K562 (cell line): ENCODE data around the gene FAM83F. TPM values are rescaled to one million over a fixed set of nuclear protein-coding genes. Genes with fewer than 3 reads are reported as not detected.

Experiments
- DPF2 ChIP-seq: fragments of 450-650 bp; IDR thresholded peaks from 2 replicates; pipeline ENCODE4 v1.6.1; 2016
- EHMT2 ChIP-seq: fragments of 450-650 bp; IDR thresholded peaks from 2 replicates; pipeline ENCODE4 v1.6.1; 2018; ENCODE audit warnings: antibody characterized with exemption
- FOXK2 ChIP-seq, 2 experiments: fragments of 450-650 bp; IDR thresholded peaks in 1 of 2; conservative IDR thresholded peaks in 1 of 2; 2 replicates each; pipeline ENCODE4 v1.6.1; 2016; ENCODE audit warnings: low read depth in 2 of 2, mild to moderate bottlenecking in 1 of 2
- HMGN3 ChIP-seq: IDR thresholded peaks from 2 replicates; pipeline ENCODE4 v1.6.1; 2011; ENCODE audit warnings: borderline replicate concordance, low read depth, mild to moderate bottlenecking, mixed read lengths, low read length; ENCODE audit not compliant: insufficient read length; ENCODE audit errors: extremely low read depth
- MEF2A ChIP-seq: IDR thresholded peaks from 2 replicates; pipeline ENCODE4 v1.6.1; 2011; ENCODE audit warnings: low read depth, mild to moderate bottlenecking, low read length, moderate library complexity; ENCODE audit not compliant: control insufficient read depth
- NR3C1 ChIP-seq: sonication (generic); formaldehyde crosslinking; IDR thresholded peaks from 2 replicates; pipeline ENCODE4 v1.8.1; 2022; ENCODE audit warnings: missing genetic modification reagents
- PHF8 ChIP-seq: fragments of 200-600 bp; sonication (generic); IDR thresholded peaks from 2 replicates; pipeline ENCODE4 v1.6.1; 2012; ENCODE audit warnings: mixed run types, mild to moderate bottlenecking, inconsistent platforms, low read length, moderate library complexity, borderline replicate concordance
- SMARCB1 ChIP-seq: IDR thresholded peaks from 2 replicates; pipeline ENCODE4 v1.6.1; 2011; ENCODE audit warnings: improper control_type of control experiment, low read depth; ENCODE audit not compliant: insufficient read length
- TARDBP ChIP-seq: fragments of 450-650 bp; IDR thresholded peaks from 2 replicates; pipeline ENCODE4 v1.6.1; 2016
- TEAD4 ChIP-seq, 2 experiments: sonication (generic) in 1 of 2; formaldehyde crosslinking in 1 of 2; IDR thresholded peaks; 2 replicates each; pipeline versions ENCODE4 v1.6.1 to v1.8.0; 2012 to 2022; ENCODE audit warnings: borderline replicate concordance in 1 of 2, inconsistent platforms in 1 of 2, low read length in 1 of 2, mild to moderate bottlenecking in 1 of 2, missing genetic modification reagents in 1 of 2
- ZBTB17 ChIP-seq: fragments of 450-650 bp; formaldehyde crosslinking; IDR thresholded peaks from 2 replicates; pipeline ENCODE4 v1.4.0; 2020; ENCODE audit warnings: mild to moderate bottlenecking
- ZBTB7A ChIP-seq: IDR thresholded peaks from 2 replicates; pipeline ENCODE4 v1.6.1; 2011; ENCODE audit warnings: low read depth, mild to moderate bottlenecking, low read length, moderate library complexity, borderline replicate concordance; ENCODE audit not compliant: control insufficient read depth
- ZNF12 ChIP-seq: sonication (generic); formaldehyde crosslinking; IDR thresholded peaks from 2 replicates; pipeline ENCODE4 v1.4.0; 2020; ENCODE audit warnings: mild to moderate bottlenecking, missing genetic modification reagents
- ZNF224 ChIP-seq: sonication (generic); formaldehyde crosslinking; IDR thresholded peaks from 2 replicates; pipeline ENCODE4 v1.8.0; 2022; ENCODE audit warnings: mild to moderate bottlenecking, missing genetic modification reagents
- polyA plus RNA-seq, 8 experiments: library from polyadenylated mRNA; depleted of rRNA in 4 of 8; stranded (reverse) in 5 of 8; unstranded in 3 of 8; fragments of >200 nt; fragmentation: Nextera tagmentation in 2 of 8; fragmentation: Illumina TruSeq in 1 of 8; extraction: Ambion mirVana in 2 of 8; extraction: Trizol in 1 of 8; gene quantifications; 2 replicates each; pipeline versions ENCODE4 v1.2.1 to v1.2.3, GENCODE V29; 2011 to 2014; ENCODE audit warnings: inconsistent platforms in 1 of 8, missing spikeins in 1 of 8
- total RNA-seq, 7 experiments: library from RNA; depleted of rRNA in 6 of 7; stranded (reverse); fragments of >200 nt in 6 of 7; fragmentation: Illumina TruSeq in 2 of 7; extraction: Trizol in 2 of 7; gene quantifications; 2 replicates each; pipeline versions ENCODE4 v1.2.1 to v1.2.3, GENCODE V29; 2011 to 2021; ENCODE audit warnings: low replicate concordance in 1 of 7
- TF ChIP-seq, protein P1 (sequence below): fragments of 450-650 bp; conservative IDR thresholded peaks from 2 replicates; pipeline ENCODE4 v1.6.1; 2016; ENCODE audit warnings: missing genetic modification characterization, low read depth, mild to moderate bottlenecking, control low read depth, missing compliant biosample characterization
- TF ChIP-seq, protein P2 (sequence below): fragments of 250-450 bp; sonication (Bioruptor Pico); IDR thresholded peaks from 2 replicates; pipeline ENCODE4 v1.4.0; 2020; ENCODE audit warnings: mild to moderate bottlenecking, moderate library complexity
- TF ChIP-seq, protein P3 (sequence below): fragments of 250-450 bp; sonication (Bioruptor Pico); IDR thresholded peaks from 2 replicates; pipeline ENCODE4 v1.5.0; 2020; ENCODE audit warnings: mild to moderate bottlenecking, borderline replicate concordance
- TF ChIP-seq, protein P4 (sequence below): sonication (generic); formaldehyde crosslinking; IDR thresholded peaks from 2 replicates; pipeline ENCODE4 v1.4.0; 2020; ENCODE audit warnings: mild to moderate bottlenecking, missing genetic modification reagents

The FAM83F gene
- total and polyA plus RNA-seq, 9 of the 15 experiments (the other 6 are each of a cell fraction or from before 2014, with no cell fraction given), result under 0.01 to 0.13 (median 0.04) TPM; not detected in 1

DNA sequence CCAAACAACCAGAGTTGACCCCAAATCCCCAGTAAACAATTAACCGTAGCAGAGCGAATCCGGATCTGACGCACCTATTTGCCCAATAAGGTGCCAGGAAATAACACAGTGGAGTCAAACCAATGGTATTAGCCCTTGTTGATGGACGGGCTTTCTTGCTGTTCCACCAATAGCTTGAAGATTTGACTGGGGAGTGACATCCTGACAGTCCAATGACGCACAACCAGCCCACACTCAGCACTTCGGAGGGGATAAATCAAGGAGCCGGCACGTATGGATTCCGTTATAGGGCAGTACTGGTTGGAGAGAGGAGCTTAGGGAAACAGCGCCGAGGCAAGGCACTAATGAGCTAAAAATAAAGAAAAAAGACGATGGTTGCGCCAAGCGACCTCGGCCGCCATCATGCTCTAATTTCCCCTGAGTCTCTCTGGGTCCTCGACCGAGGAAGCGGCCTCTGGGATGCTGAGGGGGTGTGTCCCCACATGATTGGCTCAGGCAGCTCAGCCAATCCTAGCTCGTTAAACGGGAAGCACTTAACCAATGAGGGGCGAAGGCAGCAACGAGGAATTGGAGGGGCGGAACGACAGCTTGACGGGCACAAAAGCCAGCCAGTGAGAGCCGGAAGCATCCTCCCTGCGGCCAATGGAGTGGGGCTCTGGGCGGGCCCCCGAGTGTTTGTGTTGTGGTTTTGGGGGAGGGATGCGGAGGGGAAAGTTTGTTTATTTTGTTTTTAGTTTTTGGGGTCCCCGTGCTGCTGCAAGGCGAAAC lies 49.5 kb downstream of the FAM83F start (continued):
- TF ChIP-seq, protein P1, sequence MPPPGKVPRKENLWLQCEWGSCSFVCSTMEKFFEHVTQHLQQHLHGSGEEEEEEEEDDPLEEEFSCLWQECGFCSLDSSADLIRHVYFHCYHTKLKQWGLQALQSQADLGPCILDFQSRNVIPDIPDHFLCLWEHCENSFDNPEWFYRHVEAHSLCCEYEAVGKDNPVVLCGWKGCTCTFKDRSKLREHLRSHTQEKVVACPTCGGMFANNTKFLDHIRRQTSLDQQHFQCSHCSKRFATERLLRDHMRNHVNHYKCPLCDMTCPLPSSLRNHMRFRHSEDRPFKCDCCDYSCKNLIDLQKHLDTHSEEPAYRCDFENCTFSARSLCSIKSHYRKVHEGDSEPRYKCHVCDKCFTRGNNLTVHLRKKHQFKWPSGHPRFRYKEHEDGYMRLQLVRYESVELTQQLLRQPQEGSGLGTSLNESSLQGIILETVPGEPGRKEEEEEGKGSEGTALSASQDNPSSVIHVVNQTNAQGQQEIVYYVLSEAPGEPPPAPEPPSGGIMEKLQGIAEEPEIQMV (tag), result no peak
- TF ChIP-seq NR3C1 (CRISPR knock-in tag), result no peak
- 0 out of 2 replicates have a peak, but pooled peaks have one; percentile 32 for TF ChIP-seq ZBTB17 (CRISPR knock-in tag)
- TF ChIP-seq TEAD4 (IDR thresholded peaks at IDR 0.05; ENCODE audit: low read length), result 0 out of 2 replicates have a peak, but pooled peaks have one; percentile 6
- TF ChIP-seq TEAD4 (CRISPR knock-in tag; IDR thresholded peaks at IDR 0.05; ENCODE audit: borderline replicate concordance), result no peak
- no peak for TF ChIP-seq HMGN3
- no peak for TF ChIP-seq ZNF224 (CRISPR knock-in tag)
- TF ChIP-seq, protein P2, sequence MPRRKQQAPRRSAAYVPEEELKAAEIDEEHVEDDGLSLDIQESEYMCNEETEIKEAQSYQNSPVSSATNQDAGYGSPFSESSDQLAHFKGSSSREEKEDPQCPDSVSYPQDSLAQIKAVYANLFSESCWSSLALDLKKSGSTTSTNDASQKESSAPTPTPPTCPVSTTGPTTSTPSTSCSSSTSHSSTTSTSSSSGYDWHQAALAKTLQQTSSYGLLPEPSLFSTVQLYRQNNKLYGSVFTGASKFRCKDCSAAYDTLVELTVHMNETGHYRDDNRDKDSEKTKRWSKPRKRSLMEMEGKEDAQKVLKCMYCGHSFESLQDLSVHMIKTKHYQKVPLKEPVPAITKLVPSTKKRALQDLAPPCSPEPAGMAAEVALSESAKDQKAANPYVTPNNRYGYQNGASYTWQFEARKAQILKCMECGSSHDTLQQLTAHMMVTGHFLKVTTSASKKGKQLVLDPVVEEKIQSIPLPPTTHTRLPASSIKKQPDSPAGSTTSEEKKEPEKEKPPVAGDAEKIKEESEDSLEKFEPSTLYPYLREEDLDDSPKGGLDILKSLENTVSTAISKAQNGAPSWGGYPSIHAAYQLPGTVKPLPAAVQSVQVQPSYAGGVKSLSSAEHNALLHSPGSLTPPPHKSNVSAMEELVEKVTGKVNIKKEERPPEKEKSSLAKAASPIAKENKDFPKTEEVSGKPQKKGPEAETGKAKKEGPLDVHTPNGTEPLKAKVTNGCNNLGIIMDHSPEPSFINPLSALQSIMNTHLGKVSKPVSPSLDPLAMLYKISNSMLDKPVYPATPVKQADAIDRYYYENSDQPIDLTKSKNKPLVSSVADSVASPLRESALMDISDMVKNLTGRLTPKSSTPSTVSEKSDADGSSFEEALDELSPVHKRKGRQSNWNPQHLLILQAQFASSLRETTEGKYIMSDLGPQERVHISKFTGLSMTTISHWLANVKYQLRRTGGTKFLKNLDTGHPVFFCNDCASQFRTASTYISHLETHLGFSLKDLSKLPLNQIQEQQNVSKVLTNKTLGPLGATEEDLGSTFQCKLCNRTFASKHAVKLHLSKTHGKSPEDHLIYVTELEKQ (CRISPR knock-in tag), result no peak
- TF ChIP-seq ZBTB7A, result no peak
- TF ChIP-seq, protein P3, sequence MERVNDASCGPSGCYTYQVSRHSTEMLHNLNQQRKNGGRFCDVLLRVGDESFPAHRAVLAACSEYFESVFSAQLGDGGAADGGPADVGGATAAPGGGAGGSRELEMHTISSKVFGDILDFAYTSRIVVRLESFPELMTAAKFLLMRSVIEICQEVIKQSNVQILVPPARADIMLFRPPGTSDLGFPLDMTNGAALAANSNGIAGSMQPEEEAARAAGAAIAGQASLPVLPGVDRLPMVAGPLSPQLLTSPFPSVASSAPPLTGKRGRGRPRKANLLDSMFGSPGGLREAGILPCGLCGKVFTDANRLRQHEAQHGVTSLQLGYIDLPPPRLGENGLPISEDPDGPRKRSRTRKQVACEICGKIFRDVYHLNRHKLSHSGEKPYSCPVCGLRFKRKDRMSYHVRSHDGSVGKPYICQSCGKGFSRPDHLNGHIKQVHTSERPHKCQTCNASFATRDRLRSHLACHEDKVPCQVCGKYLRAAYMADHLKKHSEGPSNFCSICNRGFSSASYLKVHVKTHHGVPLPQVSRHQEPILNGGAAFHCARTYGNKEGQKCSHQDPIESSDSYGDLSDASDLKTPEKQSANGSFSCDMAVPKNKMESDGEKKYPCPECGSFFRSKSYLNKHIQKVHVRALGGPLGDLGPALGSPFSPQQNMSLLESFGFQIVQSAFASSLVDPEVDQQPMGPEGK (CRISPR knock-in tag), result no peak
- TF ChIP-seq DPF2, result no peak
- no peak for TF ChIP-seq EHMT2
- TF ChIP-seq ZNF12 (CRISPR knock-in tag), result no peak
- peak; percentile 77 to 86 for TF ChIP-seq FOXK2 (conservative IDR thresholded peaks at IDR 0.05 in 1 of 2, IDR thresholded peaks at IDR 0.05 in 1 of 2; ENCODE audit: low read depth in 2 of 2)
- TF ChIP-seq MEF2A, result no peak
- TF ChIP-seq SMARCB1, result no peak
- no peak for TF ChIP-seq TARDBP
- peak; percentile 78; the same call in 1 of the 2 replicates for TF ChIP-seq PHF8
- TF ChIP-seq, protein P4, sequence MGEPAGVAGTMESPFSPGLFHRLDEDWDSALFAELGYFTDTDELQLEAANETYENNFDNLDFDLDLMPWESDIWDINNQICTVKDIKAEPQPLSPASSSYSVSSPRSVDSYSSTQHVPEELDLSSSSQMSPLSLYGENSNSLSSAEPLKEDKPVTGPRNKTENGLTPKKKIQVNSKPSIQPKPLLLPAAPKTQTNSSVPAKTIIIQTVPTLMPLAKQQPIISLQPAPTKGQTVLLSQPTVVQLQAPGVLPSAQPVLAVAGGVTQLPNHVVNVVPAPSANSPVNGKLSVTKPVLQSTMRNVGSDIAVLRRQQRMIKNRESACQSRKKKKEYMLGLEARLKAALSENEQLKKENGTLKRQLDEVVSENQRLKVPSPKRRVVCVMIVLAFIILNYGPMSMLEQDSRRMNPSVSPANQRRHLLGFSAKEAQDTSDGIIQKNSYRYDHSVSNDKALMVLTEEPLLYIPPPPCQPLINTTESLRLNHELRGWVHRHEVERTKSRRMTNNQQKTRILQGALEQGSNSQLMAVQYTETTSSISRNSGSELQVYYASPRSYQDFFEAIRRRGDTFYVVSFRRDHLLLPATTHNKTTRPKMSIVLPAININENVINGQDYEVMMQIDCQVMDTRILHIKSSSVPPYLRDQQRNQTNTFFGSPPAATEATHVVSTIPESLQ (CRISPR knock-in tag), result no peak
